PC-3 (cell line): ENCODE results near the gene AXDND1. TPM values are rescaled to one million over a fixed set of nuclear protein-coding genes. Genes with fewer than 3 reads are reported as not detected.

ENCODE experiments used
- ATAC-seq: fragments of 200-7000 bp; cut with Tn5 transposase; 2 replicates; pipeline ENCODE4 v1.9.1; 2020; ENCODE audit warnings: mild to moderate bottlenecking, moderate library complexity
- BruUV-seq: library from RNA; stranded (reverse); fragments of 400-500 nt; replicated peaks from 2 replicates; lab custom pipeline; 2021; lab: Mats Ljungman, UMichigan
- CTCF ChIA-PET: fragments of 300-600 bp; sonication (Branson Sonifier 250); formaldehyde crosslinking; loops from one replicate; lab custom pipeline; 2022; ENCODE audit warnings: antibody characterized with exemption; lab: Charles Lee
- POLR2A ChIA-PET: fragments of 300-600 bp; sonication (Branson Sonifier 250); formaldehyde crosslinking; loops from one replicate; lab custom pipeline; 2022; ENCODE audit warnings: antibody characterized with exemption; ENCODE audit not compliant: unreplicated experiment; lab: Charles Lee
- DNase-seq: peaks from one replicate; pipeline ENCODE4 v3.0.0-alpha.2; 2015
- H2AFZ ChIP-seq: fragments of 300-600 bp; sonication (generic); 2 replicates; pipeline ENCODE4 v1.6.0; 2016; ENCODE audit warnings: antibody characterized with exemption, low read length
- H3F3A ChIP-seq: fragments of 300-600 bp; sonication (generic); one replicate; pipeline ENCODE4 v1.6.0; 2017; ENCODE audit warnings: antibody characterized with exemption, low read length, control low read depth, mild to moderate bottlenecking; ENCODE audit not compliant: unreplicated experiment
- H3K27ac ChIP-seq: fragments of 300-600 bp; sonication (generic); 2 replicates; pipeline ENCODE4 v1.5.1; 2016; ENCODE audit warnings: mild to moderate bottlenecking, low read length
- H3K27me3 ChIP-seq: fragments of 300-600 bp; sonication (generic); 2 replicates; pipeline ENCODE4 v1.6.1; 2016; ENCODE audit warnings: low read length, mixed read lengths
- H3K36me3 ChIP-seq: fragments of 300-600 bp; sonication (generic); 2 replicates; pipeline ENCODE4 v1.6.1; 2016; ENCODE audit warnings: low read depth, mixed run types, low read length, mixed read lengths
- H3K4me1 ChIP-seq: fragments of 300-600 bp; sonication (generic); 2 replicates; pipeline ENCODE4 v1.5.1; 2016; ENCODE audit warnings: low read length; ENCODE audit not compliant: insufficient read depth
- H3K4me2 ChIP-seq: fragments of 300-600 bp; sonication (generic); 2 replicates; pipeline ENCODE4 v1.6.0; 2016; ENCODE audit warnings: low read length
- H3K4me3 ChIP-seq: fragments of 300-600 bp; sonication (generic); 2 replicates; pipeline ENCODE4 v1.5.1; 2016; ENCODE audit warnings: mild to moderate bottlenecking, low read length, mixed read lengths
- H3K79me2 ChIP-seq: fragments of 300-600 bp; sonication (generic); 2 replicates; pipeline ENCODE4 v1.6.1; 2017; ENCODE audit warnings: low read length, mixed read lengths
- H3K9ac ChIP-seq: fragments of 300-600 bp; sonication (generic); 2 replicates; pipeline ENCODE4 v1.6.0; 2016; ENCODE audit warnings: mild to moderate bottlenecking, low read length
- H3K9me2 ChIP-seq: fragments of 300-600 bp; sonication (generic); replicated peaks from 2 replicates; pipeline ENCODE4 v1.6.1; 2016; ENCODE audit warnings: mixed run types, low read length, mixed read lengths
- H3K9me3 ChIP-seq: fragments of 300-600 bp; sonication (generic); 2 replicates; pipeline ENCODE4 v1.6.1; 2016; ENCODE audit warnings: low read length, mixed read lengths
- H4K20me1 ChIP-seq: fragments of 300-600 bp; sonication (generic); 2 replicates; pipeline ENCODE4 v1.6.1; 2016; ENCODE audit warnings: low read length, mixed read lengths
- EZH2 ChIP-seq: fragments of 300-600 bp; sonication (generic); IDR thresholded peaks from one replicate; pipeline ENCODE4 v1.6.1; 2017; ENCODE audit warnings: antibody characterized with exemption, mild to moderate bottlenecking, low read length; ENCODE audit not compliant: unreplicated experiment
- EZH2phosphoT487 ChIP-seq: fragments of 300-600 bp; sonication (generic); IDR thresholded peaks from 2 replicates; pipeline ENCODE4 v1.6.1; 2018; ENCODE audit warnings: mild to moderate bottlenecking, antibody characterized with exemption, low read length, borderline replicate concordance
- intact Hi-C: fragments of 100-400 bp; cut with micrococcal nuclease; formaldehyde crosslinking; loops from 2 replicates; pipeline ENCODE4 v1.9.0; 2023
- total RNA-seq: library from RNA; depleted of rRNA; stranded (reverse); fragments of >200 nt; gene quantifications from 2 replicates; pipeline ENCODE4 v1.2.3, GENCODE V29; 2014
- TF ChIP-seq, protein P1 (sequence below): fragments of 300-600 bp; sonication (generic); conservative IDR thresholded peaks from 2 replicates; pipeline ENCODE4 v1.5.1; 2017; ENCODE audit warnings: antibody characterized with exemption, low read depth, mild to moderate bottlenecking, low read length

Gene AXDND1
- total RNA-seq, 1 experiment from 2014 or later = not detected

DNA sequence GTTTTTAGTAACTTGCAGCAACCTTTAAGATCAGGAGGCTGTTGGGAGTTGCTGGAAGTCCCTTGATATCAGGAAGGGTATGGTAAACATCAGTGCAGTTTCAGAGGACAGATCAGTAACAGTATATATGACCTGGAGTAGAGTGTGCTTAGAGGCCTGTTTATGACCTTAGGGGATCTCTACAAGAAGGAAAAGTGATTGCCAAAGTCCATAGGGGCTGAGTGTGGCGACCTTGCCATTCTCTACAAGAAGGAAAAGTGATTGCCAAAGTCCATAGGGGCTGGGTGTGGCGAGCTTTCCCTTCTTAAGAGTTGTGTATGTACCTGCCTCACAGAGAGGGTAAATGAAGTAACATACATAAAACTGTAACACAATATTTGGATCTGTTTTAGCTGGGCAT lies 28.5 kb upstream of the AXDND1 start:
- H3K79me2 ChIP-seq = no peaks in the 10 kb centered on the region
- no peak overlapping the region for H3K27ac ChIP-seq
- no peaks in the 10 kb centered on the region for H3K9me3 ChIP-seq
- BruUV-seq = no TSS peak
- H3K27me3 ChIP-seq = no peaks in the 10 kb centered on the region
- intact Hi-C loops = no loop called here
- H3F3A ChIP-seq = no peaks in the 10 kb centered on the region
- H3K4me3 ChIP-seq = no peak overlapping the region
- no peaks in the 10 kb centered on the region for H3K9me2 ChIP-seq
- DNase-seq (no peak), ATAC-seq (no peak)
- H4K20me1 ChIP-seq = no peaks in the 10 kb centered on the region
- H3K4me2 ChIP-seq = no peak overlapping the region
- no peaks in the 10 kb centered on the region for H3K4me1 ChIP-seq
- no peak overlapping the region for H2AFZ ChIP-seq
- ChIA-PET CTCF (no interaction called here), POLR2A (no interaction called here)
- TF ChIP-seq EZH2phosphoT487 = no peak
- TF ChIP-seq EZH2 = no peak
- TF ChIP-seq, protein P1, sequence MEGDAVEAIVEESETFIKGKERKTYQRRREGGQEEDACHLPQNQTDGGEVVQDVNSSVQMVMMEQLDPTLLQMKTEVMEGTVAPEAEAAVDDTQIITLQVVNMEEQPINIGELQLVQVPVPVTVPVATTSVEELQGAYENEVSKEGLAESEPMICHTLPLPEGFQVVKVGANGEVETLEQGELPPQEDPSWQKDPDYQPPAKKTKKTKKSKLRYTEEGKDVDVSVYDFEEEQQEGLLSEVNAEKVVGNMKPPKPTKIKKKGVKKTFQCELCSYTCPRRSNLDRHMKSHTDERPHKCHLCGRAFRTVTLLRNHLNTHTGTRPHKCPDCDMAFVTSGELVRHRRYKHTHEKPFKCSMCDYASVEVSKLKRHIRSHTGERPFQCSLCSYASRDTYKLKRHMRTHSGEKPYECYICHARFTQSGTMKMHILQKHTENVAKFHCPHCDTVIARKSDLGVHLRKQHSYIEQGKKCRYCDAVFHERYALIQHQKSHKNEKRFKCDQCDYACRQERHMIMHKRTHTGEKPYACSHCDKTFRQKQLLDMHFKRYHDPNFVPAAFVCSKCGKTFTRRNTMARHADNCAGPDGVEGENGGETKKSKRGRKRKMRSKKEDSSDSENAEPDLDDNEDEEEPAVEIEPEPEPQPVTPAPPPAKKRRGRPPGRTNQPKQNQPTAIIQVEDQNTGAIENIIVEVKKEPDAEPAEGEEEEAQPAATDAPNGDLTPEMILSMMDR = no peak
- no peaks in the 10 kb centered on the region; the same call in 1 of the 2 replicates for H3K36me3 ChIP-seq
- H3K9ac ChIP-seq = no peak overlapping the region

DNA sequence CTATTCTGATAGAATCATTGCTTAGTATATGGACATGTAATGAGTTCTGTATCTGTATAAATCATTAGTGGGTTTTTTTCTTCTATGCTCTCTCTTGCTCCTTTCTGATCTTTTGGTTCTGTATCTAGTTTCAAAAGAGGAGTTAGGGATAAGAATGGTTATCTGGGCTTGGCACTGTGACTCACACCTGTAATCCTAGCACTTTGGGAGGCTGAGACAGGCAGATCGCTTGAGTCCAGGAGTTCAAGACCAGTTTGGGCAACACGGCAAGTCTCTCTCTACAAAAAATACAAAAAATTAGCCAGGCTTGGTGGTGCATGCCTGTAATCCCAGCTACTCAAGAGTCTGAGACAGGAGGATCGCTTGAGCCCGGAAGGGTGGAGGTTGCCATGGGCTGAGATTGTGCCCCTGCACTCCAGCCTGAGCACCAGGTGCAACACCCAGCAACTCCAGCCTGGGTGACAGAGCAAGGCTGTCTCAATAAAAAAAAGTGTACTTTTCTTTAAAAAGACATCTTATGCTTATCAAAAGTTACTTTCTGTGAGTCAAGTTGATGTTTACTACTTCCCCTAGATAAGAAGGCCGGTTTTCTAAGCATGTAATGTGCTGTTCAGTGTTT lies 27.7 kb upstream of the AXDND1 start:
- H3K4me3 ChIP-seq = no peak overlapping the region
- ChIA-PET POLR2A (no interaction called here), CTCF (no interaction called here)
- no peak overlapping the region for H3K9ac ChIP-seq
- H3K4me2 ChIP-seq = no peak overlapping the region
- intact Hi-C loops = no loop called here
- no peak overlapping the region for H2AFZ ChIP-seq
- BruUV-seq = no TSS peak
- H3K9me2 ChIP-seq = no peaks in the 10 kb centered on the region
- DNase-seq (no peak), ATAC-seq (no peak)
- H3K9me3 ChIP-seq = no peaks in the 10 kb centered on the region
- H3K27ac ChIP-seq = no peak overlapping the region
- H4K20me1 ChIP-seq = no peaks in the 10 kb centered on the region
- no peak for TF ChIP-seq EZH2
- no peak for TF ChIP-seq EZH2phosphoT487
- TF ChIP-seq, protein P1 = no peak
- no peaks in the 10 kb centered on the region for H3F3A ChIP-seq
- H3K79me2 ChIP-seq = no peaks in the 10 kb centered on the region
- no peaks in the 10 kb centered on the region for H3K27me3 ChIP-seq
- H3K4me1 ChIP-seq = no peaks in the 10 kb centered on the region
- no peaks in the 10 kb centered on the region; the same call in 1 of the 2 replicates for H3K36me3 ChIP-seq

DNA sequence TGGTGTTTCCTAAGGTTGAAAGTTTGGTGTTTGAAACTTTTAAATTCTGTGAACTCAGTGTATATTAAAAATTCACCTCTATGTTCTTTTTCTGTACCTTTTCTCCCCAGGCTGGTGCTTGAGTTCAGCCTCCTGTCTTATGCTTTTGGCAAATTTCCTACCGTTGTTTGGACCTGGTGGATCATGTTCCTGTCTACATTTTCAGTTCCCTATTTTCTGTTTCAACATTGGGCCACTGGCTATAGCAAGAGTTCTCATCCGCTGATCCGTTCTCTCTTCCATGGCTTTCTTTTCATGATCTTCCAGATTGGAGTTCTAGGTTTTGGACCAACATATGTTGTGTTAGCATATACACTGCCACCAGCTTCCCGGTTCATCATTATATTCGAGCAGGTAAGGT lies 24.9 kb upstream of the AXDND1 start:
- ATAC-seq (no peak), DNase-seq (no peak)
- no peak overlapping the region for H2AFZ ChIP-seq
- H3K4me3 ChIP-seq = no peak overlapping the region
- no peaks in the 10 kb centered on the region for H3F3A ChIP-seq
- intact Hi-C loops = no loop called here
- H3K79me2 ChIP-seq = no peaks in the 10 kb centered on the region
- ChIA-PET POLR2A (no interaction called here), CTCF (no interaction called here)
- peaks cover 6% of the 10 kb centered on the region; the same call in 1 of the 2 replicates for H3K36me3 ChIP-seq
- H3K9ac ChIP-seq = no peak overlapping the region
- H3K9me2 ChIP-seq = no peaks in the 10 kb centered on the region
- no peaks in the 10 kb centered on the region for H3K4me1 ChIP-seq
- H4K20me1 ChIP-seq = no peaks in the 10 kb centered on the region
- no TSS peak for BruUV-seq
- H3K9me3 ChIP-seq = no peaks in the 10 kb centered on the region
- H3K27me3 ChIP-seq = no peaks in the 10 kb centered on the region
- TF ChIP-seq, protein P1 = no peak
- no peak for TF ChIP-seq EZH2phosphoT487
- TF ChIP-seq EZH2 = no peak
- no peak overlapping the region for H3K27ac ChIP-seq
- H3K4me2 ChIP-seq = no peak overlapping the region
